Thyroid gland (tissue), 4 donors: ENCODE measurements around the gene MDGA2.

Experiments used
- CTCF ChIP-seq, 6 experiments: fragments of 200-600 bp in 3 of 6; fragments of 450-650 bp in 3 of 6; sonication (generic) in 3 of 6; IDR thresholded peaks; one replicate each; pipeline ENCODE4 v1.5.1; 2016 to 2019; ENCODE audit warnings: antibody characterized with exemption in 6 of 6, mild to moderate bottlenecking in 2 of 6, inconsistent platforms in 1 of 6, moderate library complexity in 1 of 6
- POLR2A ChIP-seq, 2 donors: fragments of 450-650 bp; IDR thresholded peaks; one replicate each; pipeline ENCODE4 v1.6.1; 2017; ENCODE audit warnings: antibody characterized with exemption in 2 of 2, mild to moderate bottlenecking in 2 of 2, moderate library complexity in 1 of 2

- TF ChIP-seq CTCF (IDR thresholded peaks at IDR 0.05) (no peak), POLR2A (IDR thresholded peaks at IDR 0.05) (no peak)
These were observed 322.2 kb downstream of the MDGA2 start for GRCh38 chr14:47353186-47353585.
